DND-41 (cell line): ENCODE results near the gene MATN1.

Experiments
- CTCF ChIP-seq: IDR thresholded peaks from 2 replicates; pipeline ENCODE4 v1.5.1; 2012; ENCODE audit warnings: borderline replicate concordance, low read length, moderate library complexity, mild to moderate bottlenecking; ENCODE audit not compliant: poor library complexity, severe bottlenecking; ENCODE audit errors: extremely low read depth
- EZH2 ChIP-seq: IDR thresholded peaks from 3 replicates; pipeline ENCODE4 v1.6.1; 2012; ENCODE audit warnings: borderline replicate concordance, low read depth, mild to moderate bottlenecking, moderate library complexity, low read length, inconsistent platforms; ENCODE audit not compliant: severe bottlenecking

DNA sequence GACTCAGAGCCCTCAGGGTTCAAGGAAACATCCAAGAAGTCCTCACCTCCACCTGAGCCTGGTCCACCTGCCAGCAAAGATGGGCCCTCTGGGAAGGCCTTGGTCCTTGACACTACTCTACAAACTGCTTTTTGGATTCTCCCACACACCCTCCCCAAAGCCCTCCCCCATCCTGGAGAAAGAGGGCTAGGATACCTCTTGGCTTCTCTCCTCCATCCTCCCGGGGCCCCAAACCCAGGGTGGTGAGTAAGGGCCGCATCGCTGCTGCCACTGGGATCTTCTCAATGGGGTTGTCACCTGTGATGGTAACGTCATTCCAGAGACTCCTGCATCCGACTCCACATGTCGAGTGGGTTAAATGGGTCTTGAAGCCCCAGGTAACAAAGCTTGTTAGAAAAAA lies 26.6 kb downstream of the MATN1 start:
- no peak for TF ChIP-seq CTCF
- no peak for TF ChIP-seq EZH2
